ENCODE data around the gene CD24. TPM values are rescaled to one million over a fixed set of nuclear protein-coding genes. Genes with fewer than 3 reads are reported as not detected.

The CD24 gene
- total and polyA plus RNA-seq, 2 of the 8 experiments (the other 6 are each of a cell fraction or from before 2014, with no cell fraction given), result 2,134 to 2,327 TPM

- H3K18ac ChIP-seq (ENCODE audit: extremely low read depth, low read length), result peak overlapping the region; percentile 52; the same call in 1 of the 2 replicates
- no peak overlapping the region for H3K4me3 ChIP-seq (ENCODE audit: extremely low read depth in 1 of 4, insufficient read depth in 2 of 4, low read depth in 3 of 4, low read length in 4 of 4)
- no peak overlapping the region for H2AK5ac ChIP-seq (ENCODE audit: low read depth, low read length)
- WGBS, 2 experiments (ENCODE audit: extremely low coverage in 1 of 2, insufficient coverage in 1 of 2, insufficient read length in 1 of 2, insufficient replicate concordance in 2 of 2, low coverage in 1 of 2, low lambda C conversion rate in 2 of 2, missing lambda C conversion rate in 1 of 2), result 96% methylated on average over 4 of the region's 4 CpGs; no CpG with 5 or more reads in 1 of the 2 experiments
- H3K23me2 ChIP-seq (ENCODE audit: low read depth, low read length), result no peaks in the 10 kb centered on the region
- no peak overlapping the region for H3K14ac ChIP-seq (ENCODE audit: insufficient read length)
- no peaks in the 10 kb centered on the region for H3K79me1 ChIP-seq (ENCODE audit: low read depth, low read length)
- FAIRE-seq, result no peak
- H3K23ac ChIP-seq (ENCODE audit: insufficient read length), result no peak overlapping the region
- H2BK12ac ChIP-seq (ENCODE audit: low read depth, low read length), result 0 out of 2 replicates have a peak overlapping the region, but pooled peaks have one; percentile 14
- no peak overlapping the region for H3K27ac ChIP-seq (ENCODE audit: low read depth, low read length)
- H3K9me3 ChIP-seq (ENCODE audit: insufficient read depth in 2 of 2, low read depth in 1 of 2, low read length in 1 of 2), result no peaks in the 10 kb centered on the region
- peak overlapping the region; percentile 90 for H2BK120ac ChIP-seq (replicated peaks; ENCODE audit: low read depth, low read length)
- POLR2A ChIA-PET (ENCODE audit: partially characterized antibody), result no interaction called here
- DNase-seq (ENCODE audit: low read depth in 1 of 2, low spot score in 2 of 2), result no peak
- H3K9ac ChIP-seq (replicated peaks in 1 of 4; ENCODE audit: extremely low read depth in 1 of 4, low read depth in 3 of 4, low read length in 3 of 4), result no peak overlapping the region
- H4K5ac ChIP-seq (ENCODE audit: insufficient read length, low read depth, low read length), result peak overlapping the region; percentile 62
- H4K20me1 ChIP-seq (replicated peaks in 1 of 2; ENCODE audit: control insufficient read depth in 1 of 2, insufficient read depth in 2 of 2, low read length in 2 of 2), result no peaks in the 10 kb centered on the region
- no peaks in the 10 kb centered on the region for H3K27me3 ChIP-seq (replicated peaks in 1 of 4; ENCODE audit: control insufficient read depth in 3 of 4, extremely low read depth in 1 of 4, insufficient read depth in 3 of 4, low read length in 3 of 4)
- peak overlapping the region; percentile 98 for H3K4ac ChIP-seq (replicated peaks; ENCODE audit: insufficient read length, low read depth, low read length)
- no peak overlapping the region for H2BK15ac ChIP-seq (ENCODE audit: low read length)
- H2AFZ ChIP-seq (ENCODE audit: low read length), result no peak overlapping the region
- H4K91ac ChIP-seq (replicated peaks; ENCODE audit: insufficient read length, low read length), result peak overlapping the region; percentile 94
- no peak overlapping the region for H3K4me2 ChIP-seq (ENCODE audit: insufficient read depth in 1 of 2, low read depth in 2 of 2, low read length in 2 of 2)
- H3K4me1 ChIP-seq (replicated peaks in 1 of 4; ENCODE audit: control insufficient read depth in 3 of 4, insufficient read depth in 4 of 4, low read length in 3 of 4), result peaks cover 0 to 12% (median 4%) of the 10 kb centered on the region in 4 experiments; a peak in 4 of 7 replicates
- peaks cover 0 to 18% of the 10 kb centered on the region in 2 experiments; a peak in 2 of 4 replicates for H3K79me2 ChIP-seq (ENCODE audit: control insufficient read depth in 1 of 2, insufficient read depth in 2 of 2, low read length in 2 of 2)
- peak overlapping the region; percentile 69; the same call in 1 of the 2 replicates for H2BK5ac ChIP-seq (ENCODE audit: low read depth, low read length)
- no peak overlapping the region for H4K8ac ChIP-seq (ENCODE audit: extremely low read depth, insufficient read depth, low read length)
- peak overlapping the region; percentile 86; the same call in 1 of the 2 replicates for H2BK20ac ChIP-seq (ENCODE audit: low read length)
- CTCF ChIA-PET (ENCODE audit: partially characterized antibody), result interaction anchor here (1.1 to 6.3 kb wide), 5 partner anchors 12 to 414 kb away, joined by 3 to 36 read pairs (median 6); no protein-coding TSS in a partner anchor
- TF ChIP-seq NRF1 (IDR thresholded peaks at IDR 0.05; ENCODE audit: low read depth, low read length) (no peak), SIN3A (conservative IDR thresholded peaks at IDR 0.05 in 1 of 2, IDR thresholded peaks at IDR 0.05 in 1 of 2; ENCODE audit: low read depth in 1 of 2, low read length in 2 of 2) (no peak), POU5F1 (IDR thresholded peaks at IDR 0.05; ENCODE audit: low read depth, low read length) (no peak), TBP (IDR thresholded peaks at IDR 0.05; ENCODE audit: low read depth, low read length) (no peak), CTBP2 (IDR thresholded peaks at IDR 0.05; ENCODE audit: borderline replicate concordance, insufficient read depth, insufficient read length, low read length) (no peak), SUZ12 (IDR thresholded peaks at IDR 0.05; ENCODE audit: low read length) (no peak), SIRT6 (IDR thresholded peaks at IDR 0.05; ENCODE audit: low read length) (no peak), TCF12 (IDR thresholded peaks at IDR 0.05; ENCODE audit: low read depth, low read length) (no peak), RXRA (IDR thresholded peaks at IDR 0.05; ENCODE audit: insufficient read depth, low read depth, low read length) (no peak), ASH2L (IDR thresholded peaks at IDR 0.05; ENCODE audit: low read length) (no peak), KDM1A (IDR thresholded peaks at IDR 0.05; ENCODE audit: borderline replicate concordance, low read length) (no peak), HDAC2 (IDR thresholded peaks at IDR 0.05; ENCODE audit: borderline replicate concordance in 1 of 2, low read depth in 2 of 2, low read length in 2 of 2) (no peak), EGR1 (IDR thresholded peaks at IDR 0.05; ENCODE audit: borderline replicate concordance, low read depth, low read length) (no peak), CHD2 (IDR thresholded peaks at IDR 0.05; ENCODE audit: low read length) (no peak), POLR2AphosphoS5 (IDR thresholded peaks at IDR 0.05; ENCODE audit: low read depth, low read length) (no peak)
- H3K56ac ChIP-seq (replicated peaks; ENCODE audit: insufficient read length, low read depth, low read length), result no peak overlapping the region
- H3K36me3 ChIP-seq (ENCODE audit: control insufficient read depth in 2 of 4, insufficient read depth in 4 of 4, low read length in 3 of 4), result no peaks in the 10 kb centered on the region
Measured at GRCh38 chr6:106980926-106981325, 6.4 kb upstream of the CD24 start.

Measured in H1 (cell line).